GM20431 (cell line): ENCODE measurements around the gene HOMER3.
"Not testable (repeated sequence)": the region's sequence is repeated elsewhere in the genome, so short reads cannot be mapped to it uniquely, and the experiment has no call there.

Source experiments
- in situ Hi-C: fragments of 300-500 bp; cut with MseI, MboI; formaldehyde crosslinking; loops from one replicate; pipeline ENCODE4 v1.15.0; 2020; ENCODE audit warnings: low sequenced_read_pairs; ENCODE audit not compliant: unreplicated experiment

The HOMER3 gene

DNA sequence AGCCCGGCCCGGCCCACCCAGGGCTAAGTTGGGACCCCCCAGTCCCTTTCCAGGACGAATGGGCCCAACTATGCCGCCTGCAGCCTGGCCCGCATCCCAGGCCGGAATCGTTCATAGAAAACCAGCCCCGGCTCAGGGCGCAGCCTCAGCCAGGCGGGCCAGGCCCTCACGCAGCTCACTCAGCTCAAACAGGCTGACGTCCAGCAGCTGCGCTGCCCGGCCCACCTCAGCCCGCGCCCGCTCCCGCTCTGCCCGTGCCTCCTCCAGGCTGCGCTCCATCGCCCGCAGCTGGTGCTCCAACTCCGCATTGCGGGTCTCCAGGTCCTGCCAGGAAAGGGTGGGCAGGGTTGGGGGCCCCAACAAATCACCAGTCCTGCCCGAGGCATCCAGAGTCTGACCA is 11.7 kb downstream of the HOMER3 start:
- in situ Hi-C loops: no loop called here

- in situ Hi-C loops: no loop called here
Measured at GRCh38 chr19:18928018-18928805, 12.8 kb downstream of the HOMER3 start.

- in situ Hi-C loops: no loop called here
Measured at GRCh38 chr19:18924684-18925213, 16.3 kb downstream of the HOMER3 start.

DNA sequence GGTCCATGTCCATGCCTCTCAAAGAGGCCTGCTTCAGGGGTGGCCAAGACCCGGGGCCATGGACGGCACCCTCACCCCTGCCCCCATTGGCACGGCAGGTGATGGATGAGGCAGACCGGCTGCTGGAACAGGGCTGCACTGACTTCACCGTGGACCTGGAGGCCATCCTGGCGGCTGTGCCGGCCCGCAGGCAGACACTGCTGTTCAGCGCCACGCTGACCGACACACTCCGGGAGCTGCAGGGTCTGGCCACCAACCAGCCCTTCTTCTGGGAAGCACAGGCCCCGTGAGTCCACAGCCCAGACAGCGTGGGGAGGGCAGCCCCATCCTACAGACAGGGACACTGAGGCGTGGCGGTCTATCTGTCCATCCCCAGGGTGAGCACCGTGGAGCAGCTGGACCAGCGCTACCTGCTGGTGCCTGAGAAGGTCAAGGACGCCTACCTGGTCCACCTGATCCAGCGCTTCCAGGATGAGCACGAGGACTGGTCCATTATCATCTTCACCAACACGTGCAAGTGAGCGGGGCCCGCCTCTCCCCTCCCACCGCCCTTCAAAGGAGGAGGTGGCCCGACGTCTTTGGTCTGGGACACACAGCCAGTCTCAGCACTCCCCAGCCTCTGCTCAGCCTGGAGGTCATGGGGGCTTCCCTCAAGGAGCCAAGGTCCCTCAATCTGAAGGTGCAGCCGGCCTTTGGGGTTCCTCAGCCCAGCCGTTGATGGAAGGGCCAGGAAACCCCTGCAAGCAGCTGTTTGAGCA is 18.6 kb downstream of the HOMER3 start:
- in situ Hi-C loops: no loop called here

- in situ Hi-C loops: no loop called here
Measured at GRCh38 chr19:18921593-18921992, 19.4 kb downstream of the HOMER3 start.

DNA sequence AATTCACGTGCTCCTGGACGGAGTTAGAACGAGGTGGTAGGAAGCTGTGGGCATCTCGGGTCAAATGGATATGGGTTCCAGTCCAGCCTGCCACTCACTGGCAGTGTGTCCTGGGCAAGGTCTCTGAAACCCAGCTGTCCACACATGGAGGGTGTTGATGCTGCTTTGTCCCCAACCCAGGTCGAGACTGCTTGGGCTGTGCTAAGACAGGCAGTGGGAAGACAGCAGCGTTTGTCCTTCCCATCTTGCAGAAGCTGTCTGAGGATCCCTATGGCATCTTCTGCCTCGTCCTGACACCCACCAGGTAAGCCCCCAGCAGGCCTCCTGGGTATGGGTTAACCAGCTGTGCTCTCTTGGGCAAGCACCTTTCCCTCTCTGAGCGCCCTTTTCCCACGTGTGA is 20.6 kb downstream of the HOMER3 start:
- in situ Hi-C loops: no loop called here

DNA sequence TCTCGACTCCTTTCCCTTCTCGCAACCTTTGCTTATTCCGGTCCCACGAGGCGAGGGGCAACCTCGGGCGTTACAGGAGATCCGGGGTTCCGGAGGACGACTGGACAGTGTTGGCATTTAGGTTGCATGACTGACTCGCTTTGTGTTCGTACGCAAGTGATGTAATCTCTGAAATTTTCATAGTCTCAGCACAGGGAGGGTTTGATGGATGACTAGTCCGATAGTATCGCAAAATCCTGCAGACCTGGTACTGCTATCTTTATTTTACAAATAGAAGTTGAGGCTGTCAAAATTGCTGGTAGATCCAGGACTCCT is 21.2 kb downstream of the HOMER3 start:
- in situ Hi-C loops: no loop called here

DNA sequence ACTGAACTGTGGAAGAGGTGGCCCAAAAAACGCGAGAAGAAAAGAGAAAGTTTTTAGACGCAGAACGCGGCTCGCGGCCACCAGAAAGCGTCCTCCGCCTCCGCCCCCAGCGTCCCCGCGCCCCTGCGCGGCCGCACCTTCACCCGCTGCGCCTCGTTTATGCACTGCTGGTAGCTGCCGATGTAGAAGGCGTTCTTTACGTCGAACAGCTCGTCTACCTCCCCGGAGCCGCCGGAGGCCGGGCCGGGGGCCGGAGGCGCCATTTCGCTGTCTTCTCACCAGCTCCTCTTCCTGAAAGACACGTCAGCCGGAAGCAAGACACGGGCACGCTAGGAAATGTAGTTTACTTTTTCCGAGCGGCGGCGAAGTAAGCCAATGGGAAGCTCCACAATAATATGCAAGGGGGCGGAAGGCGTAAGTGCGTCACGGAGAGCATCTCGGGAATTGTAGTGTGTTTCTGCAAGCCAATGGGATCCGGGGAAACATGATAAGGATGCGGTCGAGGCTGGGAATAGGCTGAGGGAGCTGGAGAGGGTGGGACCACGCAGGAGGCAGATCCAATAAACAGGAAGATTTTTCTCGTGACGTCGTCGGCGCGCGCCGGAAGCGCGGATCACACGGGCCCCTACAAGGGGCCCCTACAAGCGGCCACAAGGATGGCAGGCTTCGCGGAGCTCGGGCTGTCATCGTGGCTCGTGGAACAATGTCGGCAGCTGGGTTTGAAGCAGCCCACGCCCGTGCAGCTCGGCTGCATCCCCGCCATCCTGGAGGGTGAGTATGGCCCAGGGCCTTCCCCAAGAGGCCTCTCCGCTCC is 21.7 kb downstream of the HOMER3 start, which contains the start of the genes COPE and DDX49:
COPE (minus strand) TSS at position 302 of the 814 bp plus-strand sequence; CDS start at position 263, 39 bp downstream.
DDX49 (plus strand) TSS at position 630 of the 814 bp plus-strand sequence; CDS start at position 657, 27 bp downstream.
- in situ Hi-C loops: no loop called here

GRCh38 chr19:18917593-18917992 is 23.4 kb downstream of the HOMER3 start:
- in situ Hi-C loops: not testable (repeated sequence)

DNA sequence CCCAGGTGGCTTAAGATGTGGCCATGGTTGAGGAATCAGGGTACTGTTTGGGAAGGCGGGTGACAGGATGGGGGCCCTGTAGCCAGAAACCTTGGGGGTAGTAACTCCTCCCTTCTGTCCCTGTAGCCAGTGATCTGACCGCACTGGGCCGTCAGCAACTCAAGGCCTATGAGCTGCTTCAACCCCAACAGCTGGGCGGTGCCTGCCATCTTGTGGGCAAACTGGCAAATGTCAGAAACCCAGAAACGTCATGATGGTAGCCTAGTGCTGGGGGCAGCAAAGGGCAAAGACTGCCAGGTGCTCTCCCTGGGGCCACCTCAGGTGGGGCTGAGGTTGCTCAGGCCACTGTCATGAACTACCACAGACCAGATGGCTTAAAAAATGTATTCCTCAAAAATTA is 25.4 kb downstream of the HOMER3 start:
- in situ Hi-C loops: no loop called here

GRCh38 chr19:18913466-18913865 is 27.6 kb downstream of the HOMER3 start:
- in situ Hi-C loops: no loop called here

GRCh38 chr19:18912933-18913332 is 28.1 kb downstream of the HOMER3 start:
- in situ Hi-C loops: no loop called here

- in situ Hi-C loops: no loop called here
Measured at GRCh38 chr19:18910801-18911436, 30.1 kb downstream of the HOMER3 start.

GRCh38 chr19:18910010-18910409 is 31.0 kb downstream of the HOMER3 start:
- in situ Hi-C loops: no loop called here

DNA sequence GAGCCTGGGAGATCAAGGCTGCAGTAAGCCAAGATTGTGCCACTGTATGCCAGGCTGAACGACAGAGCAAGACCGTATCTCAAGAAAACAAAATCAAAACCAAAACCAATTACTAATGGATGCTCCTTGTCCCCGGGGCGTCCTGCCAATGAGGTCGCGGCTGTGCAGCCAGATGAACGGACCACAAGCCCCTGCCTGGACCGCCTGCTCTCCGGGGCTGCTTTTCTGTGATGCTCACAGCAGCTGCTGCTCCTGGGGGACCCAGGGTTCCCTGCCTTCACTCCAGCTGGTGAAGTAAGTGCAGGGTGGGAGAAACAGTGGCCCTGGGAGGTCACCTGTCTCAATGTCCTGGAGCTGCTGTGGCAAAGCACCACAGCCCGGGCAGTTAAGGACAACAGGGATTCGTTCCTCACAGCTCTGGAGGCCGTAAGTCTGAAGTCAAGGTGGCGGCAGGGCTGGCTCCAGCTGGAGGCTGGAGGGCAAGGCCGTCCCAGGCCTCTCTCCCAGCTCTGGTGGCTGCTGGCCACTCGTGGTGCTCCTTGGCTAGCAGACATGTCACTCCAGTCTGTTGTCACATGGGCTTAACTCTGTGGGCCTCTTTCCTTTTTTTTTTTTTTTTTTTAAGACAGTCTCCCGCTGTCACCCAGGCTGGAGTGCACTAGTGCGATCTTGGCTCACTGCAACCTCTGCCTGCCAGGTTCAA is 31.9 kb downstream of the HOMER3 start:
- in situ Hi-C loops: no loop called here

GRCh38 chr19:18906605-18907519 is 34.2 kb downstream of the HOMER3 start:
- in situ Hi-C loops: no loop called here

GRCh38 chr19:18905513-18906236 is 35.3 kb downstream of the HOMER3 start:
- in situ Hi-C loops: no loop called here

DNA sequence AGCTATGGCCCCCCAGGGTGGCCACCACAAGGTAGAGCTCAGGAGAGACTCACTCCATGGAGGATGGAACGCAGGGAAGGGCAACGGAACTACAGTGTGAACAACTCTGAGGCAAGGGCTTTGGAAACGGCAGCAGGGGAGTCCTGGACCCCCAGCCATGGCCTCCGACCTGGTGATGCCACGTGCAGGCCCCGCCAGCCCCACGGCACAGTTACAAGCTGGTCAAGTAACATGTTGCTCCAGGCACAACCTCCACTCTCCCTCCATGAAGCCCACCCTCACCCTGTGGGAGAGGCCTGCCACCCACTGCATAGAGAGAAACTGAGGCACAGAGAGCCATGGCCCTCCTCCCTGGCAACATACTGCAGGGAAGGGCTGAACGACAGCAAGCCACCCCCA is 36.0 kb downstream of the HOMER3 start:
- in situ Hi-C loops: no loop called here
